AG10803 (cell line): ENCODE measurements around the gene MAB21L4.

Source experiments
- DNase-seq: peaks from one replicate; pipeline ENCODE4 v3.0.0; 2010; ENCODE audit warnings: low read depth
- H3K4me3 ChIP-seq: 2 replicates; pipeline ENCODE4 v1.5.1; 2011; ENCODE audit warnings: mild to moderate bottlenecking, low read length, control low read depth
- CTCF ChIP-seq: conservative IDR thresholded peaks from 2 replicates; pipeline ENCODE4 v1.5.1; 2011; ENCODE audit warnings: mild to moderate bottlenecking, low read length, control low read depth, inconsistent platforms

The MAB21L4 gene

GRCh38 chr2:240868286-240869108 is 27.5 kb downstream of the MAB21L4 start, which contains the start of gene AGXT:
Gene AGXT (plus strand): TSS chr2:240868824. CDS start chr2:240868866, 42 bp downstream.
- DNase-seq: peak; percentile 16
- no peak within 1 kb of the TSS for H3K4me3 ChIP-seq
- no peak for TF ChIP-seq CTCF

- no peak overlapping the region for H3K4me3 ChIP-seq
- no peak for TF ChIP-seq CTCF
- no peak for DNase-seq
These were observed 30.6 kb downstream of the MAB21L4 start for GRCh38 chr2:240865391-240865790.

- no peak for TF ChIP-seq CTCF
- H3K4me3 ChIP-seq: no peak overlapping the region
- no peak for DNase-seq
These were observed 31.5 kb downstream of the MAB21L4 start for GRCh38 chr2:240864475-240864874.

- no peak for TF ChIP-seq CTCF
- no peak for DNase-seq
These were observed 34.4 kb downstream of the MAB21L4 start for GRCh38 chr2:240861547-240861946.

GRCh38 chr2:240858871-240859270 is 37.1 kb downstream of the MAB21L4 start:
- no peak overlapping the region for H3K4me3 ChIP-seq
- no peak for TF ChIP-seq CTCF
- DNase-seq: no peak

More at GRCh38 chr2:240861547-240861946, 34.4 kb downstream of the MAB21L4 start:
- no peak overlapping the region for H3K4me3 ChIP-seq

GRCh38 chr2:240858321-240858720 is 37.6 kb downstream of the MAB21L4 start:
- no peak overlapping the region for H3K4me3 ChIP-seq
- no peak for TF ChIP-seq CTCF
- no peak for DNase-seq
